GM12891 (cell line): ENCODE results near the gene CLASP2.
"Not testable (repeated sequence)": the region's sequence is repeated elsewhere in the genome, so short reads cannot be mapped to it uniquely, and the experiment has no call there.

Experiments
- DNase-seq: peaks from one replicate; pipeline ENCODE4 v3.0.0; 2011; ENCODE audit warnings: low spot score; ENCODE audit not compliant: insufficient read length
- FAIRE-seq: peaks from 2 replicates; lab custom pipeline; 2011; peaks lifted over from hg19 to GRCh38; lab: Jason Lieb, UNC
- PAX5 ChIP-seq: IDR thresholded peaks from 2 replicates; pipeline ENCODE4 v1.6.1; 2011; ENCODE audit warnings: low read length, moderate library complexity, mild to moderate bottlenecking; ENCODE audit not compliant: insufficient read depth, severe bottlenecking
- POLR2A ChIP-seq: IDR thresholded peaks from 2 replicates; pipeline ENCODE4 v1.6.1; 2011; ENCODE audit warnings: low read depth, low read length, control low read depth
- POLR2AphosphoS5 ChIP-seq: IDR thresholded peaks from 2 replicates; pipeline ENCODE4 v1.6.1; 2011; ENCODE audit warnings: low read depth, low read length, control low read depth
- POU2F2 ChIP-seq: IDR thresholded peaks from 2 replicates; pipeline ENCODE4 v1.6.1; 2011; ENCODE audit warnings: low read depth, mild to moderate bottlenecking, control low read depth, low read length, moderate library complexity
- SPI1 ChIP-seq: IDR thresholded peaks from 2 replicates; pipeline ENCODE4 v1.6.1; 2011; ENCODE audit warnings: low read depth, low read length, control low read depth
- TAF1 ChIP-seq: IDR thresholded peaks from 2 replicates; pipeline ENCODE4 v1.6.1; 2011; ENCODE audit warnings: low read depth, low read length, control low read depth

Gene CLASP2

GRCh38 chr3:33482111-33482521 is 235.9 kb downstream of the CLASP2 start:
- FAIRE-seq (no peak), DNase-seq (no peak)
- TF ChIP-seq POU2F2: no peak
- no peak for TF ChIP-seq POLR2AphosphoS5

- DNase-seq: no peak
- no peak for FAIRE-seq
Observed at GRCh38 chr3:33474896-33475295, 243.2 kb downstream of the CLASP2 start.

GRCh38 chr3:33473813-33474212 is 244.2 kb downstream of the CLASP2 start:
- TF ChIP-seq SPI1 (no peak), POU2F2 (no peak), TAF1 (no peak), PAX5 (no peak), POLR2A (no peak), POLR2AphosphoS5 (no peak)
- DNase-seq (no peak), FAIRE-seq (no peak)

More at GRCh38 chr3:33474896-33475295, 243.2 kb downstream of the CLASP2 start:
- no peak for TF ChIP-seq POLR2AphosphoS5
- no peak for TF ChIP-seq PAX5
- TF ChIP-seq TAF1: no peak
- no peak for TF ChIP-seq POU2F2
- no peak for TF ChIP-seq POLR2A
- no peak for TF ChIP-seq SPI1

- FAIRE-seq (no peak), DNase-seq (no peak)
- TF ChIP-seq POLR2AphosphoS5 (no peak), POLR2A (no peak), PAX5 (no peak), SPI1 (no peak), TAF1 (no peak), POU2F2 (no peak)
Observed at GRCh38 chr3:33467786-33468185, 250.3 kb downstream of the CLASP2 start.

GRCh38 chr3:33461097-33461496 is 257.0 kb downstream of the CLASP2 start:
- DNase-seq (no peak), FAIRE-seq (no peak)
- no peak for TF ChIP-seq TAF1
- no peak for TF ChIP-seq POLR2AphosphoS5
- TF ChIP-seq POLR2A: no peak
- TF ChIP-seq POU2F2: no peak
- no peak for TF ChIP-seq PAX5
- TF ChIP-seq SPI1: no peak

- DNase-seq, FAIRE-seq: not testable (repeated sequence)
Observed at GRCh38 chr3:33459577-33459976, 258.5 kb downstream of the CLASP2 start.

- FAIRE-seq: no peak
- DNase-seq: no peak
- TF ChIP-seq POU2F2 (no peak), POLR2A (no peak), PAX5 (no peak), TAF1 (no peak), POLR2AphosphoS5 (no peak), SPI1 (no peak)
Observed at GRCh38 chr3:33458446-33458845, 259.6 kb downstream of the CLASP2 start.

GRCh38 chr3:33456756-33457155 is 261.3 kb downstream of the CLASP2 start:
- DNase-seq (no peak), FAIRE-seq (no peak)
- no peak for TF ChIP-seq PAX5
- no peak for TF ChIP-seq POU2F2
- TF ChIP-seq POLR2A: no peak
- no peak for TF ChIP-seq POLR2AphosphoS5
- TF ChIP-seq TAF1: no peak
- TF ChIP-seq SPI1: no peak

GRCh38 chr3:33453331-33453761 is 264.7 kb downstream of the CLASP2 start:
- no peak for DNase-seq
- TF ChIP-seq POLR2AphosphoS5: no peak
- TF ChIP-seq TAF1: no peak
- no peak for TF ChIP-seq POLR2A
- no peak for TF ChIP-seq SPI1
- TF ChIP-seq PAX5: no peak
- no peak for TF ChIP-seq POU2F2
- FAIRE-seq: no peak

- FAIRE-seq, DNase-seq: not testable (repeated sequence)
Observed at GRCh38 chr3:33451994-33452393, 266.1 kb downstream of the CLASP2 start.

GRCh38 chr3:33447958-33448357 is 270.1 kb downstream of the CLASP2 start:
- FAIRE-seq (no peak), DNase-seq (no peak)
- TF ChIP-seq SPI1 (no peak), POLR2A (no peak), TAF1 (no peak), POU2F2 (no peak), PAX5 (no peak), POLR2AphosphoS5 (no peak)

GRCh38 chr3:33447256-33447625 is 270.8 kb downstream of the CLASP2 start:
- not testable (repeated sequence) for FAIRE-seq

More at GRCh38 chr3:33447256-33447625, 270.8 kb downstream of the CLASP2 start:
- DNase-seq: not testable (repeated sequence)
